Epithelial cell of prostate (primary cell): ENCODE data around the gene ITGB7.

Experiments
- DNase-seq: peaks from one replicate; pipeline ENCODE4 v3.0.0-alpha.2; 2011; ENCODE audit warnings: low read depth, low spot score
- H3K27ac ChIP-seq: fragments of 450-650 bp; 2 replicates; pipeline ENCODE4 v1.5.1; 2017; ENCODE audit warnings: mild to moderate bottlenecking

The ITGB7 gene

DNA sequence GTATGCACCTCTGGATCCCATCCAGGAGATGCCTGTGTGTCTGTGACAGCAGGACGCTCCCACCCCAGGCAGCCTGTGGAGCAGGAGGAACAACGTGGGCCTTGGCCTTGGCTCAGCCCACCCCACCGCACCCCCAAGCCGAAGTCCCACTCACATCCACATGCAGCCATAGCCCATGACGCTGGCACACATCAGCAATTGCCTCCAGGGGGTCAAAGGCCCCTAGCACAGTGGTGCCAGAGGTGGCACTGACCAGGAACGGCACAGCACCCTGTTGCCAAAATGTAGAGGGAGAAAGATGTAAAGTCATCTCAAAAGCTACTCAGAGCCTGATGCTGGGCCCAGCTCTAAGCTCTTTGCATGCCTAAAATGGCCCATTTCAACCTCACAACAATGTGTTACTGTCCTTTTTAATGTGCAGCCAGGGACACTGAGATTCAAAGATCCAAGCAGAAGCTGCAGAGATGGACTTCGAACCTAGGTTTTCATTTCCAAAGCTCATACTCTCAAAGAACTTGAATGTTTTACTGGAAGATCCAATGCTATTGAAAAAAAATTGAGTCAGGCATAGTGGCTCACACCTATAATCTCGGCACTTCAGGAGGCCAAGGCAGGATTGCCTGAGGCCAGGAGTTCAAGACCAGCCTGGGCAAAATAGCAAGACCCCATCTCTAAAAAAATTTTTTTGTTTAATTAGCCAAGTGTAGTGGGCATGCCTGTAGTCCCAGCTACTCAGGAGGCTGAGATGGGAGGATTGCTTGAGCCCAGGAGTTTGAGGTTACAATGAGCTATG is 45.7 kb downstream of the ITGB7 start:
- no peak overlapping the region for H3K27ac ChIP-seq
- DNase-seq: no peak

DNA sequence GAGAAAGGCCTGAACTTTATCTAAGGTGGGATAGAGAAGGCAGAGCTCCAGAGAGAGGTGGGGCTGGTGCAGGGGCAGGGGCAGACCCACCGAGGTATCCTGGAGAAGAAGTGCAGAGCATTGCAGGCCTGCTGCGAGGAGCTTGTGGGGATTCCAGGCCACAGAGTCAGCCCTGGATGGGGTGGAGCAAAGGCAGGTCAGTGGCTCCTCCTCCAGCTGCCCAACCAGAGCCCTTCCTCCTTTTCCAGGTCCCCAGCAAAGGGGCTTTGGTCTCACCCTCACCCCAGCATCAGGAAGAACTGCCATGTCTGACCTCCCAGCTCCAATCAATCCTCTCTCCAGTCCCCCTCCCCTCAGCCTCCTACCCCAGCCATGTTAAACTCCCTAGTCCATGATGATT is 46.4 kb downstream of the ITGB7 start:
- no peak overlapping the region for H3K27ac ChIP-seq
- DNase-seq: no peak

DNA sequence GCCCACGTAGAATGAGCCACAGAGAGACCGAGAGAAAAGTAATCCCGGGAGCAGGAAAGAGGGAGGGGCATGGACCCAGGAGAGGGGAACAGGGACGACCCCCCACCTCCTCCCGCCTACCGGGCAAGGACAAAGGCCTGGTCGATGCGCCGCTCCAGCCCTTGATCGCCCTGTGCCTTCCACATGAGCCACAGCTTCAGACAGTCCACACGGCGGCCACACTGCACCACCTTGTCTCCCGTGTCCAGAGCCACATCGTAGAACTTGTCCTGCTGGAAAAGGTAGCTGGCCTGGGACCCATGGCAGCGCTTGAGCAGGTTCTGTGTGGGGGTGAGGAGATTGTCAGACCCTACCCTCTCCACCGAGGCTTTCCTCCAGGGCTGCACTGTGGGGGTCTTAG is 47.1 kb downstream of the ITGB7 start:
- H3K27ac ChIP-seq: no peak overlapping the region
- no peak for DNase-seq

DNA sequence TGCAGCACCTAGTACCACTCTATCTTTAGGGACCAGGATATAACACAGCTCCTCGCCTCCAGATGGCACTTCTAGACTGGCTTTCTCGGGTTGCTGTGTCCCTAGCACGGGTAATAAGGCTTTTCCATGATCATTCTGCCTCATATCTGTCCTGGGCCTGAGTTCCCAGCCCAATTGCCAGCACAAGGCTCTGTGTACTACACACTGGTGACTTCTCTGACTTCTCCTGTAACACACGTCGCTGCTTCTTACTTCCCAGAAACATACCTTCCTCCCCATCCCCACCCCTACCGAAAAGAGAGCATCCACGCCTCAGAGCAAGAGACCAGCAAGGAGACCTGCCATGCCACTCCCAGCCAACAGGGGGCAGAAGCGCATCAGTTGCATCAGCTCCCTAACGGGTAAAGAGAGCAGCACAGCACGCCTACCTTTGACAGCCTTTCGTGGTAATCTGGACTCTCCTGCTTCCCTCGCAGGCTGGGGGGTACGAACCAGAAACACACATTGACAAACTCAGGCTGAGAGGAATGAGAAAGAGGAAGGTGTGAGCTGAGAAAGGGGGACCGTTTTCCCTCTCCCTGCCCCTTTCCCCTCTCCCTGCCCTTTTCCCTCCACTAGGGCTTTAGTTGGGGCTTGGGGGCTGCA is 47.7 kb downstream of the ITGB7 start:
- H3K27ac ChIP-seq: no peak overlapping the region
- no peak for DNase-seq

DNA sequence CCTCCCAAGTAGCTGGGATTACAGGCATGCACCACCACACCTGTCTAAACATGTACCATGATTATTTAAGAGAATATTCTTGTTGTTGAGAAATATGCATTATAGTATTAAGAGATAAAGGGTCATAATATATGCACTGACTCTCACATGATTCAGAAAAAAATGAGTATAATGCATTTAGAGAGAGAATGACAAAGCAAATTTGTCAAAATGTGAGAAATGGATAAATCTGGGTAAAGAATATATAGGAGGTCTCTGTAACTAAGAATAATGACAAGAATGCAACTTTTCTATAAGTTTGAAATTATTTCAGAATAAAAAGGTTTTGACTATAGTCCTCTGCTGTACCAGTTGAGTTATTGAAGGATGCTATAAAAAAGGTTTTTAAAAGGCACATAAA is 54.7 kb downstream of the ITGB7 start:
- no peak for DNase-seq
- no peak overlapping the region for H3K27ac ChIP-seq

DNA sequence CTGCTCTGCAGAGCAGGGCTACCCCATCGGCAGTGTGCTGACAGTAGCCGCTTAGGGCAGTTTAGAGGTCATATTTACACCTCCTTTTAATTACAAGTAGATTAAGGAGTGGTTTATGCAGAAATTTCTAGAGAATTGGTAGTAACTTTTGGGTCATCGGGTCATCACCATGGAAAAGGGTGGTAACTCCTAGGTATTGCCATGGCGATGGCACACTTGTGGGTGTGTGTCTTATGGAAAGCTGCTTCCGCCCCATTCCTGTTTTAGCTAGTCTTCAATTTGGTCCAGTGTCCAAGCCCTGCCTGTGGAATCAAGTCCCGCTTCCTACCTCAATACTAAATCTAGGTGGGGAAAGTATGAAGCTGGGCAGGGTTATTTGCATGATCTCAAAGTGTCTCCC is 56.0 kb downstream of the ITGB7 start:
- no peak overlapping the region for H3K27ac ChIP-seq
- DNase-seq: no peak

DNA sequence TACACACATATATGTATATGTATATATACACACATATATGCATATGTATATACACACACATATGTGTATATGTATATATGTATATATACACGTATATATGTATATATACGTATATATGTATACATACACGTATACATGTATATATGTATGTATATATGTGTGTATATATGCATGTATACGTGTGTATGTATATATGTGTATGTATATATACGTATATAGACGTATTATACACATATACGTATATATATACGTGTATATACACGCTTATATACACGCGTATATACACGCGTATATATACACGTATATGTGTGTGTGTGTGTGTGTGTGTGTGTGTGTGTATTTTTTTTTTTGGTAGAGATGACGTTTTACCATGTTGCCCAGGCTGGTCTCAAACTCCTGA is 59.4 kb downstream of the ITGB7 start:
- DNase-seq: no peak
- no peak overlapping the region for H3K27ac ChIP-seq

DNA sequence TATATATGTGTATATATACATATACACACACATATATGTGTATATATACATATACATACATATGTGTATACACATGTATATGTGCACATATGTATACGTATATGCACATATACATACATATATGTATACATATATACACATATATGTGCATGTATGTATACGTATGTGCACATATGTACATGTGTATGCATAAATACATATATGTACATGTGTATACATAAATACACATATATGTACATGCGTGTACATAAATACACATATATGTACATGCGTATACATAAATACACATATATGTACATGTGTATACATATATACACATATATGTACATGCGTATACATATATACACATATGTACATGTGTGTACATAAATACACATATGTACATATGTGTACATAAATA is 59.9 kb downstream of the ITGB7 start:
- DNase-seq: no peak
- H3K27ac ChIP-seq: no peak overlapping the region

DNA sequence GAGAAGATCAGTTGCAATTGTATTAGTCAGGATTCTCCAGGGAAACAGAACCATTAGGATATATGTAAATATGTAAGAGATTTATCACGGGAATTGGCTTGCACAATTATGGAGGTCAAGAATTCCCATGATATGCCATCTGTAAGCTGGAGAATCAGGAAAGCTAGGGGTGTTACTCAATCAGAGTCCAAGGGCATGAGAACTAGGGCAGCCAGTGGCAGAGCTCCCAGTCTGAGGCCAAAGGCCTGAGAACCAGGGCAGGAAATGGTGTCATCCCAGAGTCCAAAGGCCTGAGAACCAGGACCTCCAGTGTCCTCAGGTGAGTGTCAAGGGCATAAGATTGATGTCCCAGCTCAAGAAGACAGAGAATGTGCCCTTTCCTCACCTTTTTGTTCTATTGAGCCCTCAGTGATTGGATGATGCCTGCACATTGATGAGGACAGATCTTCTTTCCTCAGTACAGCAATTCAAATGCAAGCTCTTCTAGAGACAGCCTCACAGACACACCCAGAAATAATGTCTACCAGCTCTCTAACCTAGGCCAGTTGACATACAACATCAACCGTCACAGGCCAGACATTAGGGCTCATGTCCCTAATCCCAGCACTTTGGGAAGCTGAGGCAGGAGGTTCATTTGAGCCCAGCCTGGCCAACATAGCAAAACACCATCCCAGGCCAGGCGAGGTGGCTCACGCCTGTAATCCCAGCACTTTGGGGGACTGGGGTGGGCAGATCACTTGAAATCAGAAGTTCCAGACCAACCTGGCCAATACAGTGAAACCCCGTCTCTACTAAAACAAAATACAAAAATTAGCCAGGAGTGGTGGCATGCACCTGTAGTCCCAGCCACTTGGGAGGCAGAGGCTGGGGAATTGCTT is 61.4 kb downstream of the ITGB7 start:
- no peak overlapping the region for H3K27ac ChIP-seq
- DNase-seq: no peak

DNA sequence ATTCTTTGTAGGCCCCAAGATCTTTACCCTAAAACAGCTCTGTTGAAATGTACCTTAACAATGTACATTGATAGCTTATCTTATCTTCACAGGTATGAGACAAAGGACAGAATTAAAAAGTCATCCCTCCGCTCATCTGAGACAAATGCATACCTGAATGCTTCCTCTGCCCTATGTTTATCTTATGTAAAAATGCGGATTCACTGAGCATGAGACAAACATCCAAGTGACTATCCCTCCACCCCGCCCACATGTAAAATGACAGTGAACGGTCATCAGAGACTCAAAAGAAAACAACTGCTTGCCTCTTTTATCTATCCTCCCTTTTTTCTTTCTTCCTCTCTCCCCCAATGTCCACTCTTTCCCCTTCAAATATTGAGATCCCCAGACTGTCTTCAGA is 63.7 kb downstream of the ITGB7 start:
- DNase-seq: no peak
- no peak overlapping the region for H3K27ac ChIP-seq
